Small intestine (tissue), 7 donors: ENCODE measurements around the gene FAM72D. TPM values are rescaled to one million over a fixed set of nuclear protein-coding genes. Genes with fewer than 3 reads are reported as not detected.
"Not testable (repeated sequence)": the region's sequence is repeated elsewhere in the genome, so short reads cannot be mapped to it uniquely, and the experiment has no call there.

ENCODE experiments used
- DNase-seq, 2 donors: peaks; one replicate each; pipeline versions ENCODE4 v3.0.0 to v3.0.0-alpha.2; 2013
- FAIRE-seq: peaks from 2 replicates; lab custom pipeline; 2012; peaks lifted over from hg19 to GRCh38; lab: Jason Lieb, UNC
- H3K27ac ChIP-seq, 3 donors: one replicate each; pipeline ENCODE4 v1.5.1; 2013; ENCODE audit warnings: low read length in 2 of 3, mild to moderate bottlenecking in 2 of 3, control low read depth in 1 of 3, inconsistent platforms in 1 of 3, low read depth in 1 of 3, moderate library complexity in 1 of 3
- H3K27me3 ChIP-seq, 3 donors: one replicate each; pipeline ENCODE4 v1.6.1; 2013; ENCODE audit warnings: low read length in 3 of 3, inconsistent platforms in 1 of 3; ENCODE audit not compliant: control insufficient read depth in 3 of 3, insufficient read depth in 3 of 3
- H3K36me3 ChIP-seq, 3 donors: one replicate each; pipeline ENCODE4 v1.6.1; 2013; ENCODE audit warnings: low read length in 3 of 3, inconsistent platforms in 1 of 3, low read depth in 1 of 3, mild to moderate bottlenecking in 1 of 3, moderate library complexity in 1 of 3; ENCODE audit not compliant: control insufficient read depth in 3 of 3, insufficient read depth in 2 of 3
- H3K4me1 ChIP-seq, 3 donors: one replicate each; pipeline ENCODE4 v1.6.1; 2013; ENCODE audit warnings: low read length in 2 of 3, inconsistent platforms in 1 of 3, low read depth in 1 of 3, mild to moderate bottlenecking in 1 of 3, moderate library complexity in 1 of 3; ENCODE audit not compliant: control insufficient read depth in 3 of 3, insufficient read depth in 2 of 3
- H3K4me3 ChIP-seq, 3 donors: one replicate each; pipeline ENCODE4 v1.5.1; 2013; ENCODE audit warnings: low read length in 3 of 3, control low read depth in 1 of 3, inconsistent platforms in 1 of 3, low read depth in 1 of 3, mild to moderate bottlenecking in 1 of 3, moderate library complexity in 1 of 3
- H3K9me3 ChIP-seq, 2 donors: one replicate each; pipeline ENCODE4 v1.6.1; 2013; ENCODE audit warnings: low read depth in 1 of 2, low read length in 1 of 2; ENCODE audit not compliant: control insufficient read depth in 2 of 2, insufficient read depth in 1 of 2
- WGBS, 3 donors: extraction: QIAGEN DNeasy Blood & Tissue Kit; methylation state at CpG; one replicate each; pipeline ENCODE4 v1.1.7; 2013; 5-methylcytosine and 5-hydroxymethylcytosine counted together
- polyA plus RNA-seq, 4 donors: library from polyadenylated mRNA; stranded (reverse) in 3 of 4; unstranded in 1 of 4; fragments of 200-250 nt in 3 of 4; fragments of 120-200 nt in 1 of 4; gene quantifications; one replicate each; pipeline versions ENCODE4 v1.2.1 to v1.2.3, GENCODE V29; 2013
- donor health status: healthy with polysubstance abuse.
- donor health status: control.
- donor health status: control.
- donor health status: Bipolar disorder and iron deficiency.
- donor health status: healthy.

The FAM72D gene
- polyA plus RNA-seq, 4 donors = 1.2 to 2.3 TPM; not detected in 2

DNA sequence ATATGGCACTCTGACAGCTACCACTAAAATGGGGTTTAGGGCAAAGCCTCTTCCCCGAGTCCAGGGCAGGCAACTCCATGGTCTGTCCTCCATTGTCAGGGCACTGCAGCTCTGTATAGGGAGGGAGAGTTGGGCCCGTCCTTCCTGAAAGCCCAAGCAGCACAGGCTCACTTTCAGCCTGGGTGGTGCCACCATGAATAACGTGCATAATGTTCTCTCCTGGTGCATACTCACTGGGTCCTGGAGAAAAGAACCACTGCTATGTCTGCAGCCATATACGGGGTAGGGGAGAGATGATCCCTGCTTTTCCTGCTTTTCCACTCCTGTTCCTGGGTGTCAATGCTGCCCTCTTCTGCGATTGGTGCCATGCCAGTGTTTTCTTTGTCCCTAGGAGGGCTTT, 60.1 kb downstream of the FAM72D start:
- peak overlapping the region in 1 of 3 donors; percentile 15 for H3K4me3 ChIP-seq
- not testable (repeated sequence) for H3K9me3 ChIP-seq, FAIRE-seq, H3K36me3 ChIP-seq, H3K4me1 ChIP-seq, H3K27me3 ChIP-seq, H3K27ac ChIP-seq
- peak; percentile 0 to 4 for DNase-seq
- WGBS, 3 donors = 11 to 40% (median 29%) methylated on average over 4 to 5 of the region's 5 CpGs

DNA sequence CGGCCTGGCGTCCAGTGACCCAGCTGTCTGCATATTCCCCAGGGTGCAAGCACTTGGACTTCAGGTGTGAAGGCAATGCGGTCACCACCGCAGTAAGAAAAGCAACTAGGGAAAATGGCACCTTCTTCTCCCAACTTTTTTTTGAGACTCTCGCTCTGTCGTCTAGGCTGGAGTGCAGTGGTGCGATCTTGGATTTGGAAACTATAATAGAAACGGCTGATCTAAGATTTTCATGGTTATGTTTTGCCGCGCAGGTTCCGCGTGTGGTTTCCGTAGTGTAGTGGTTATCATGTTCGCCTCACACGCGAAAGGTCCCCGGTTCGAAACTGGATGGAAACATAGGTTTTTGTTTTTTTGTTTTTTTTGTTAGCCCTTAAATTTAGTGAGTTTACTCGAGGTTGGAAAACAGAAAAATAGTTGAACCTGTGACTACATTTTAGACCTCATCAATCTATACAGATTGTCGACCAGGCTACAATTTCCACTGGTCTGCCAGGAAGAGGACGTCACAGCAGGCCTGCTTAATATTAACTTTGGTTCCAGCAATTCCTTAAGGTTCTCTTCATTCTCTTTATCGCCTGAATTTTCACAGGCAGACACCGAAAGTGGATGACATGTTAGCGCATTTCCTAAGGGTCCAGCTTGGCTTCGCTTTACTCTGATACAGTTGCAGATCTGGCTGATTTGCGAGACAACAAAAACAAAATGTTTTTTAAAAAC, 61.3 kb downstream of the FAM72D start:
- not testable (repeated sequence) for FAIRE-seq, H3K27me3 ChIP-seq, H3K9me3 ChIP-seq, H3K4me1 ChIP-seq, H3K36me3 ChIP-seq, H3K27ac ChIP-seq
- DNase-seq = peak; percentile 33 to 56
- H3K4me3 ChIP-seq = peak overlapping the region in 1 of 3 donors; percentile 34
- WGBS, 3 donors = 6 to 28% (median 21%) methylated on average over 17 to 20 of the region's 26 CpGs

DNA sequence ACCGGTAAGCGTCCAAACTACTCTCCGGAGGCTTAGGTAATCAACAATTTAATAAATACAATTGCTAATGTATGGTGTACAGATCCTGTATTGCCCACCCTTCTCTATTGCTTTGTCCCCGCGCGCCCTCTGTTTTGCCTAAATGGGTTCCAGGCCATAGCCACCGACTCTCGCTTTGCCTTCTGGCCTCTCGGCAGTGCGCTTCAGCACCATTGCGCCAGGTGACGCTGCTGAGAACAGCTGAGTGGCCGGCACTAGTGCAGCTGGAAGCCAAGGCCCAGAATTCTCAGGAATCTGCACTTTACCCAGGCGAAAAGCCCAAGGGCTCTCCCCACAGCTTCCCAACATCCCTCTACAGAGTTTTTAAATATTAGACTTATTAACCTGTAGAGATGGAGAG, 61.9 kb downstream of the FAM72D start:
- FAIRE-seq, H3K9me3 ChIP-seq, H3K4me1 ChIP-seq, H3K27ac ChIP-seq, DNase-seq, H3K27me3 ChIP-seq, H3K36me3 ChIP-seq, H3K4me3 ChIP-seq: not testable (repeated sequence)
- no CpG with 5 or more reads among the region's 14 CpGs for WGBS, 3 donors

DNA sequence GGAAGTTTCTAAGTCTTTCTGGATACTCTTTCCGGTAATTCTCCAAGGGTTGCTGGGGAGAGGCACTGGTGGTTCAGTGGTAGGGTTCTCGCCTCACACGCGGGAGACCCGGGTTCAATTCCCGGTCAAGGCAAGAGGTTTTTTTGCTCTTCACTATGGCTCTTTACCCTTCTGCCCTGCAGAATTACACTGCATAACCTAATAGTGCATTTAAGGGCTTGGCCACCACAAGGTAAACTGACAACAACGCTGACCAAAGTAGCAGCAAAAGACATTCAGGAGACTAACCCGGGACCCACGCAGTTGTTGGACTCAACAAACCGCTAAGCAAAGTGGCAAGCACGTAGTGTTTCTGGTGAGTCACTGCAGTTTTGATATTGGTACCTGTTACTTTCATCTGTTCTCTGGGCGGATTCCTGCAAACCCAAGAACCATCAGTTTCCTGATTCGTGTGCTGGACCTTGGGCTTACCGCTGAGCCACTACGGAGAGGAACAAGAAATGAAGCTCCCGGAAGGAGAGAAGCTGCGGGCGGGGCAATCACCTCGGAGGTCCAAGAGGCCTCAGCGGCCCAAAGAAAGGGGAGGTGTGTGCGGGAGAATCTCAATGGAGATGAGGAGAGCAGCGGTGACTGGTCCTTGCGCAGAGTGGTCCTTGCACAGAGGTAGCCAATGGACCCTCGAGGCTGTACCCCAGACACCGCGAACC, 65.4 kb downstream of the FAM72D start:
- not testable (repeated sequence) for H3K27ac ChIP-seq, H3K36me3 ChIP-seq, H3K27me3 ChIP-seq, DNase-seq, H3K4me3 ChIP-seq, FAIRE-seq, H3K4me1 ChIP-seq, H3K9me3 ChIP-seq
- 0 to 3% (median 0%) methylated on average over 2 to 4 of the region's 26 CpGs for WGBS, 3 donors

Other genes with a start within 250 kb of the FAM72D start
- gene SRGAP2B, start 646 bp upstream of the FAM72D start, polyA plus RNA-seq = 1 to 10 TPM; 1.4 to 6.8 (median 4.2) TPM
- gene PPIAL4D, start 146.2 kb downstream of the FAM72D start, polyA plus RNA-seq = not detected